Liver (tissue), 9 donors: ENCODE results near the gene USP40. TPM values are rescaled to one million over a fixed set of nuclear protein-coding genes. Genes with fewer than 3 reads are reported as not detected.

Experiments
- DNase-seq: peaks from one replicate; pipeline ENCODE4 v3.0.0-alpha.2; 2017; ENCODE audit warnings: low spot score
- H3K27ac ChIP-seq, 2 donors: one replicate each; pipeline ENCODE4 v1.7.0; 2013; ENCODE audit warnings: inconsistent platforms in 2 of 2, low read length in 2 of 2, control low read depth in 1 of 2, low read depth in 1 of 2, mild to moderate bottlenecking in 1 of 2
- H3K27me3 ChIP-seq, 4 donors: one replicate each; pipeline versions ENCODE4 v1.6.1 to v1.7.0; 2013; ENCODE audit warnings: low read length in 3 of 4, inconsistent platforms in 1 of 4, mild to moderate bottlenecking in 1 of 4, moderate library complexity in 1 of 4; ENCODE audit not compliant: control insufficient read depth in 4 of 4, insufficient read depth in 4 of 4
- H3K36me3 ChIP-seq, 4 donors: one replicate each; pipeline versions ENCODE4 v1.6.1 to v1.7.0; 2013; ENCODE audit warnings: low read length in 3 of 4, mild to moderate bottlenecking in 3 of 4, low read depth in 1 of 4, moderate library complexity in 1 of 4; ENCODE audit not compliant: control insufficient read depth in 4 of 4, insufficient read depth in 3 of 4
- H3K4me1 ChIP-seq, 4 donors: one replicate each; pipeline versions ENCODE4 v1.6.1 to v1.7.0; 2013; ENCODE audit warnings: low read length in 3 of 4, mild to moderate bottlenecking in 3 of 4, moderate library complexity in 1 of 4; ENCODE audit not compliant: control insufficient read depth in 4 of 4, insufficient read depth in 4 of 4
- H3K4me3 ChIP-seq, 3 donors: one replicate each; pipeline versions ENCODE4 v1.6.1 to v1.7.0; 2013; ENCODE audit warnings: low read length in 3 of 3, control low read depth in 1 of 3, low read depth in 1 of 3, mild to moderate bottlenecking in 1 of 3
- H3K9ac ChIP-seq, 2 donors: one replicate each; pipeline ENCODE4 v1.7.0; 2013; ENCODE audit warnings: low read length in 2 of 2, mild to moderate bottlenecking in 2 of 2, moderate library complexity in 2 of 2, control low read depth in 1 of 2, low read depth in 1 of 2
- H3K9me3 ChIP-seq, 4 donors: one replicate each; pipeline versions ENCODE4 v1.6.1 to v1.7.0; 2013; ENCODE audit warnings: low read length in 3 of 4; ENCODE audit not compliant: control insufficient read depth in 4 of 4
- ATF3 ChIP-seq: IDR thresholded peaks from 2 replicates; pipeline ENCODE4 v1.6.1; 2016; ENCODE audit warnings: antibody characterized with exemption
- EGR1 ChIP-seq, 2 donors: IDR thresholded peaks; 2 replicates each; pipeline ENCODE4 v1.6.1; 2016 to 2018; ENCODE audit warnings: antibody characterized with exemption in 2 of 2, low read depth in 2 of 2
- FOXA1 ChIP-seq: IDR thresholded peaks from 2 replicates; pipeline ENCODE4 v1.6.1; 2016; ENCODE audit warnings: antibody characterized with exemption
- FOXA2 ChIP-seq: IDR thresholded peaks from 2 replicates; pipeline ENCODE4 v1.6.1; 2016; ENCODE audit warnings: antibody characterized with exemption
- GABPA ChIP-seq, 2 donors: IDR thresholded peaks in 1 of 2; conservative IDR thresholded peaks in 1 of 2; 2 replicates each; pipeline ENCODE4 v1.6.1; 2016; ENCODE audit warnings: antibody characterized with exemption in 2 of 2, mild to moderate bottlenecking in 1 of 2, moderate library complexity in 1 of 2
- HNF4A ChIP-seq, 2 donors: conservative IDR thresholded peaks; 2 replicates each; pipeline ENCODE4 v1.6.1; 2016; ENCODE audit warnings: antibody characterized with exemption in 2 of 2, mild to moderate bottlenecking in 2 of 2
- HNF4G ChIP-seq: IDR thresholded peaks from 2 replicates; pipeline ENCODE4 v1.6.1; 2016; ENCODE audit warnings: antibody characterized with exemption
- JUND ChIP-seq, 2 donors: IDR thresholded peaks; 2 replicates each; pipeline ENCODE4 v1.6.1; 2016; ENCODE audit warnings: antibody characterized with exemption in 2 of 2
- NR2F2 ChIP-seq: IDR thresholded peaks from 2 replicates; pipeline ENCODE4 v1.6.1; 2016; ENCODE audit warnings: antibody characterized with exemption
- RAD21 ChIP-seq, 2 donors: IDR thresholded peaks; 2 replicates each; pipeline ENCODE4 v1.6.1; 2016; ENCODE audit warnings: antibody characterized with exemption in 2 of 2, mild to moderate bottlenecking in 2 of 2
- RXRA ChIP-seq, 2 donors: IDR thresholded peaks; 2 replicates each; pipeline ENCODE4 v1.6.1; 2017 to 2018; ENCODE audit warnings: antibody characterized with exemption in 2 of 2, mild to moderate bottlenecking in 1 of 2
- SP1 ChIP-seq: IDR thresholded peaks from 2 replicates; pipeline ENCODE4 v1.6.1; 2018; ENCODE audit warnings: antibody characterized with exemption, mild to moderate bottlenecking
- TAF1 ChIP-seq: conservative IDR thresholded peaks from 2 replicates; pipeline ENCODE4 v1.6.1; 2016; ENCODE audit warnings: antibody characterized with exemption, mild to moderate bottlenecking
- YY1 ChIP-seq: IDR thresholded peaks from 2 replicates; pipeline ENCODE4 v1.6.1; 2016; ENCODE audit warnings: antibody characterized with exemption, mild to moderate bottlenecking
- WGBS: extraction: QIAGEN DNeasy Blood & Tissue Kit; methylation state at CpG from one replicate; pipeline ENCODE4 v1.1.7; 2013; 5-methylcytosine and 5-hydroxymethylcytosine counted together
- polyA plus RNA-seq, 2 donors: library from polyadenylated mRNA; stranded (reverse) in 1 of 2; unstranded in 1 of 2; fragments of 200-250 nt in 1 of 2; fragments of >200 nt in 1 of 2; fragmentation: Nextera tagmentation in 1 of 2; extraction: Ambion mirVana in 1 of 2; gene quantifications; one replicate each; pipeline versions ENCODE4 v1.2.1 to v1.2.3, GENCODE V29; 2013 to 2015
- total RNA-seq, 2 donors: library from RNA; depleted of rRNA; stranded (reverse); fragments of >200 nt; gene quantifications; one replicate each; pipeline ENCODE4 v1.2.3, GENCODE V29; 2014
- TF ChIP-seq, protein P1 (sequence below): IDR thresholded peaks from 2 replicates; pipeline ENCODE4 v1.6.1; 2016; ENCODE audit warnings: antibody characterized with exemption
- TF ChIP-seq, protein P2 (sequence below): IDR thresholded peaks from 2 replicates; pipeline ENCODE4 v1.6.1; 2016; ENCODE audit warnings: antibody characterized with exemption
- TF ChIP-seq, protein P3 (sequence below): IDR thresholded peaks from 2 replicates; pipeline ENCODE4 v1.6.1; 2016; ENCODE audit warnings: antibody characterized with exemption, mild to moderate bottlenecking
- TF ChIP-seq, protein P4 (sequence below): fragments of 150-350 bp; IDR thresholded peaks from 2 replicates; pipeline ENCODE4 v1.5.1; 2017; ENCODE audit warnings: improper control_type of control experiment, low read depth, low read length; ENCODE audit not compliant: missing input control
- donor health status: healthy.
- donor health status: healthy.
- donor health status: healthy.
- donor health status: healthy.
- donor health status: healthy.

Gene USP40
- total and polyA plus RNA-seq, 4 donors: 12.0 to 29.0 (median 17.1) TPM

- no peak overlapping the region for H3K27ac ChIP-seq
- DNase-seq: no peak
- H3K9me3 ChIP-seq: no peaks in the 10 kb centered on the region
- peaks cover 0 to 26% (median 17%) of the 10 kb centered on the region in 4 donors for H3K4me1 ChIP-seq
- no peaks in the 10 kb centered on the region for H3K36me3 ChIP-seq
- H3K27me3 ChIP-seq: no peaks in the 10 kb centered on the region
- H3K4me3 ChIP-seq: no peak overlapping the region
- no peak overlapping the region for H3K9ac ChIP-seq
- TF ChIP-seq NR2F2 (no peak), JUND (IDR thresholded peaks at IDR 0.05) (no peak), ATF3 (no peak), SP1 (no peak), FOXA1 (no peak), HNF4G (no peak), YY1 (no peak), EGR1 (IDR thresholded peaks at IDR 0.05; ENCODE audit: low read depth in 2 of 2) (no peak), RXRA (IDR thresholded peaks at IDR 0.05) (no peak), RAD21 (IDR thresholded peaks at IDR 0.05) (no peak), TAF1 (no peak)
- 87% methylated on average over 2 of the region's 2 CpGs for WGBS
Measured at GRCh38 chr2:233600386-233600785, 33.8 kb upstream of the USP40 start.

DNA sequence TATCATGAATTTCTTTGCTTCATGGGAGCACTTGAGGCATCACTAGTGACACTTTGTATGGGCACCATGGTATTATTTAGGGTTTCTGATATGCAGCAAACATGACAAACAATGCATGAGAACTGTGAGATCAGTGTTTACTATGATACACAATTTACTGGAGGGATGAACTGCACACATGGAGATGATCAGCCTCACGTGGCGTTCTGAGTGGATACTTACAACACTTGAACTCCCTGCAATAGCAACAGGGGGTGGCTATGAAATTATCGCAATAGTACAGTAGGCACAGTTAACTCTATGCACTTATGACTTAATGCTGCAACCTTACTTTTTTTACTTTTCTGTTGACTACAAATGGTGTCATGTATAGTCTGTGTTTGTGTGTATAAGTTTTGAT lies 32.4 kb upstream of the USP40 start:
- H3K27ac ChIP-seq: no peak overlapping the region
- WGBS: 91% methylated on average over 3 of the region's 3 CpGs
- no peaks in the 10 kb centered on the region for H3K27me3 ChIP-seq
- no peak overlapping the region for H3K4me3 ChIP-seq
- H3K36me3 ChIP-seq: no peaks in the 10 kb centered on the region
- TF ChIP-seq ATF3 (no peak), RXRA (IDR thresholded peaks at IDR 0.05) (no peak), GABPA (IDR thresholded peaks at IDR 0.05 in 1 of 2, conservative IDR thresholded peaks at IDR 0.05 in 1 of 2) (no peak), RAD21 (IDR thresholded peaks at IDR 0.05) (no peak), HNF4A (conservative IDR thresholded peaks at IDR 0.05) (no peak), NR2F2 (no peak), FOXA1 (no peak), HNF4G (no peak), FOXA2 (no peak), JUND (IDR thresholded peaks at IDR 0.05) (no peak), YY1 (no peak), SP1 (no peak), EGR1 (IDR thresholded peaks at IDR 0.05; ENCODE audit: low read depth in 2 of 2) (no peak)
- TF ChIP-seq, protein P1, sequence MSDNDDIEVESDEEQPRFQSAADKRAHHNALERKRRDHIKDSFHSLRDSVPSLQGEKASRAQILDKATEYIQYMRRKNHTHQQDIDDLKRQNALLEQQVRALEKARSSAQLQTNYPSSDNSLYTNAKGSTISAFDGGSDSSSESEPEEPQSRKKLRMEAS: no peak
- TF ChIP-seq, protein P2, sequence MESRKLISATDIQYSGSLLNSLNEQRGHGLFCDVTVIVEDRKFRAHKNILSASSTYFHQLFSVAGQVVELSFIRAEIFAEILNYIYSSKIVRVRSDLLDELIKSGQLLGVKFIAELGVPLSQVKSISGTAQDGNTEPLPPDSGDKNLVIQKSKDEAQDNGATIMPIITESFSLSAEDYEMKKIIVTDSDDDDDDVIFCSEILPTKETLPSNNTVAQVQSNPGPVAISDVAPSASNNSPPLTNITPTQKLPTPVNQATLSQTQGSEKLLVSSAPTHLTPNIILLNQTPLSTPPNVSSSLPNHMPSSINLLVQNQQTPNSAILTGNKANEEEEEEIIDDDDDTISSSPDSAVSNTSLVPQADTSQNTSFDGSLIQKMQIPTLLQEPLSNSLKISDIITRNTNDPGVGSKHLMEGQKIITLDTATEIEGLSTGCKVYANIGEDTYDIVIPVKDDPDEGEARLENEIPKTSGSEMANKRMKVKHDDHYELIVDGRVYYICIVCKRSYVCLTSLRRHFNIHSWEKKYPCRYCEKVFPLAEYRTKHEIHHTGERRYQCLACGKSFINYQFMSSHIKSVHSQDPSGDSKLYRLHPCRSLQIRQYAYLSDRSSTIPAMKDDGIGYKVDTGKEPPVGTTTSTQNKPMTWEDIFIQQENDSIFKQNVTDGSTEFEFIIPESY: no peak
- TF ChIP-seq, protein P3, sequence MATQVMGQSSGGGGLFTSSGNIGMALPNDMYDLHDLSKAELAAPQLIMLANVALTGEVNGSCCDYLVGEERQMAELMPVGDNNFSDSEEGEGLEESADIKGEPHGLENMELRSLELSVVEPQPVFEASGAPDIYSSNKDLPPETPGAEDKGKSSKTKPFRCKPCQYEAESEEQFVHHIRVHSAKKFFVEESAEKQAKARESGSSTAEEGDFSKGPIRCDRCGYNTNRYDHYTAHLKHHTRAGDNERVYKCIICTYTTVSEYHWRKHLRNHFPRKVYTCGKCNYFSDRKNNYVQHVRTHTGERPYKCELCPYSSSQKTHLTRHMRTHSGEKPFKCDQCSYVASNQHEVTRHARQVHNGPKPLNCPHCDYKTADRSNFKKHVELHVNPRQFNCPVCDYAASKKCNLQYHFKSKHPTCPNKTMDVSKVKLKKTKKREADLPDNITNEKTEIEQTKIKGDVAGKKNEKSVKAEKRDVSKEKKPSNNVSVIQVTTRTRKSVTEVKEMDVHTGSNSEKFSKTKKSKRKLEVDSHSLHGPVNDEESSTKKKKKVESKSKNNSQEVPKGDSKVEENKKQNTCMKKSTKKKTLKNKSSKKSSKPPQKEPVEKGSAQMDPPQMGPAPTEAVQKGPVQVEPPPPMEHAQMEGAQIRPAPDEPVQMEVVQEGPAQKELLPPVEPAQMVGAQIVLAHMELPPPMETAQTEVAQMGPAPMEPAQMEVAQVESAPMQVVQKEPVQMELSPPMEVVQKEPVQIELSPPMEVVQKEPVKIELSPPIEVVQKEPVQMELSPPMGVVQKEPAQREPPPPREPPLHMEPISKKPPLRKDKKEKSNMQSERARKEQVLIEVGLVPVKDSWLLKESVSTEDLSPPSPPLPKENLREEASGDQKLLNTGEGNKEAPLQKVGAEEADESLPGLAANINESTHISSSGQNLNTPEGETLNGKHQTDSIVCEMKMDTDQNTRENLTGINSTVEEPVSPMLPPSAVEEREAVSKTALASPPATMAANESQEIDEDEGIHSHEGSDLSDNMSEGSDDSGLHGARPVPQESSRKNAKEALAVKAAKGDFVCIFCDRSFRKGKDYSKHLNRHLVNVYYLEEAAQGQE: no peak
- TF ChIP-seq, protein P4, sequence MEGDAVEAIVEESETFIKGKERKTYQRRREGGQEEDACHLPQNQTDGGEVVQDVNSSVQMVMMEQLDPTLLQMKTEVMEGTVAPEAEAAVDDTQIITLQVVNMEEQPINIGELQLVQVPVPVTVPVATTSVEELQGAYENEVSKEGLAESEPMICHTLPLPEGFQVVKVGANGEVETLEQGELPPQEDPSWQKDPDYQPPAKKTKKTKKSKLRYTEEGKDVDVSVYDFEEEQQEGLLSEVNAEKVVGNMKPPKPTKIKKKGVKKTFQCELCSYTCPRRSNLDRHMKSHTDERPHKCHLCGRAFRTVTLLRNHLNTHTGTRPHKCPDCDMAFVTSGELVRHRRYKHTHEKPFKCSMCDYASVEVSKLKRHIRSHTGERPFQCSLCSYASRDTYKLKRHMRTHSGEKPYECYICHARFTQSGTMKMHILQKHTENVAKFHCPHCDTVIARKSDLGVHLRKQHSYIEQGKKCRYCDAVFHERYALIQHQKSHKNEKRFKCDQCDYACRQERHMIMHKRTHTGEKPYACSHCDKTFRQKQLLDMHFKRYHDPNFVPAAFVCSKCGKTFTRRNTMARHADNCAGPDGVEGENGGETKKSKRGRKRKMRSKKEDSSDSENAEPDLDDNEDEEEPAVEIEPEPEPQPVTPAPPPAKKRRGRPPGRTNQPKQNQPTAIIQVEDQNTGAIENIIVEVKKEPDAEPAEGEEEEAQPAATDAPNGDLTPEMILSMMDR: no peak
- DNase-seq: no peak
- no peaks in the 10 kb centered on the region for H3K9me3 ChIP-seq
- H3K9ac ChIP-seq: no peak overlapping the region
- H3K4me1 ChIP-seq: peaks cover 0 to 15% (median 11%) of the 10 kb centered on the region in 4 donors
